Measurements from ENCODE around the gene RUNX2. TPM values are rescaled to one million over a fixed set of nuclear protein-coding genes. Genes with fewer than 3 reads are reported as not detected.

Gene RUNX2
- total and polyA plus RNA-seq, 2 experiments from 2014 or later: 1.0 to 2.1 TPM

DNA sequence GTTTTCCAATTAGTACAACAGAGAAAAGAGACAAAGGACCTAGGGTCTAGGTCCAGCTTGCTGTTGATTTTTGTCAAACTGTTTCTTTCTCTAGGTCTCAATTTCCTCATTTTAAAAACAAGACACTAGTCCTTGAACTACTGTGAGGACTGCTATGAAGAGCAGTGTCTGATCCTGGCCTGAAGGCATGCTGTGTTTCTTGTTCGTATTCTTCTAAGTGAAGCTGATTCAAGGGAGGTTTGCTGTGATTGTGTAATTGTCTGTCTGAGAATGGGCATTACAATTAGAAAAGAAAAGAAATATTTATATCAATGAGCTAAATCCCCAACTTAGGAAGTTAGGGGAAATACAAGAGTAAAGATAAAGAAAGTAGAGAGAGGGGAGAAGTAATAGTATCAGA lies 277.8 kb downstream of the RUNX2 start:
- Histone ChIP-seq H3K27me3 (no peaks in the 10 kb centered on the region), H3K9me2 (replicated peaks; ENCODE audit: insufficient read depth) (no peaks in the 10 kb centered on the region), H3K4me3 (no peak overlapping the region), H2AFZ (no peak overlapping the region), H3K36me3 (replicated peaks; ENCODE audit: insufficient read depth, low read depth) (no peaks in the 10 kb centered on the region), H4K20me1 (ENCODE audit: insufficient read depth, poor library complexity, severe bottlenecking) (no peaks in the 10 kb centered on the region), H3K9me3 (ENCODE audit: low read depth) (no peaks in the 10 kb centered on the region), H3K27ac (no peak overlapping the region), H3K4me2 (no peak overlapping the region), H3K4me1 (ENCODE audit: insufficient read depth) (no peaks in the 10 kb centered on the region), H3K79me2 (no peaks in the 10 kb centered on the region)
- DNase-seq (ENCODE audit: low spot score): no peak
- WGBS (ENCODE audit: low lambda C conversion rate, missing lambda C conversion rate): 43% methylated on average over 1 of the region's 1 CpG
- TF ChIP-seq EZH2 (IDR thresholded peaks at IDR 0.05; ENCODE audit: borderline replicate concordance) (no peak), EZH2phosphoT487 (IDR thresholded peaks at IDR 0.05; ENCODE audit: low read depth, severe bottlenecking, unreplicated experiment) (no peak)
- TF ChIP-seq, protein P1, sequence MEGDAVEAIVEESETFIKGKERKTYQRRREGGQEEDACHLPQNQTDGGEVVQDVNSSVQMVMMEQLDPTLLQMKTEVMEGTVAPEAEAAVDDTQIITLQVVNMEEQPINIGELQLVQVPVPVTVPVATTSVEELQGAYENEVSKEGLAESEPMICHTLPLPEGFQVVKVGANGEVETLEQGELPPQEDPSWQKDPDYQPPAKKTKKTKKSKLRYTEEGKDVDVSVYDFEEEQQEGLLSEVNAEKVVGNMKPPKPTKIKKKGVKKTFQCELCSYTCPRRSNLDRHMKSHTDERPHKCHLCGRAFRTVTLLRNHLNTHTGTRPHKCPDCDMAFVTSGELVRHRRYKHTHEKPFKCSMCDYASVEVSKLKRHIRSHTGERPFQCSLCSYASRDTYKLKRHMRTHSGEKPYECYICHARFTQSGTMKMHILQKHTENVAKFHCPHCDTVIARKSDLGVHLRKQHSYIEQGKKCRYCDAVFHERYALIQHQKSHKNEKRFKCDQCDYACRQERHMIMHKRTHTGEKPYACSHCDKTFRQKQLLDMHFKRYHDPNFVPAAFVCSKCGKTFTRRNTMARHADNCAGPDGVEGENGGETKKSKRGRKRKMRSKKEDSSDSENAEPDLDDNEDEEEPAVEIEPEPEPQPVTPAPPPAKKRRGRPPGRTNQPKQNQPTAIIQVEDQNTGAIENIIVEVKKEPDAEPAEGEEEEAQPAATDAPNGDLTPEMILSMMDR (IDR thresholded peaks at IDR 0.05; ENCODE audit: poor library complexity): no peak

DNA sequence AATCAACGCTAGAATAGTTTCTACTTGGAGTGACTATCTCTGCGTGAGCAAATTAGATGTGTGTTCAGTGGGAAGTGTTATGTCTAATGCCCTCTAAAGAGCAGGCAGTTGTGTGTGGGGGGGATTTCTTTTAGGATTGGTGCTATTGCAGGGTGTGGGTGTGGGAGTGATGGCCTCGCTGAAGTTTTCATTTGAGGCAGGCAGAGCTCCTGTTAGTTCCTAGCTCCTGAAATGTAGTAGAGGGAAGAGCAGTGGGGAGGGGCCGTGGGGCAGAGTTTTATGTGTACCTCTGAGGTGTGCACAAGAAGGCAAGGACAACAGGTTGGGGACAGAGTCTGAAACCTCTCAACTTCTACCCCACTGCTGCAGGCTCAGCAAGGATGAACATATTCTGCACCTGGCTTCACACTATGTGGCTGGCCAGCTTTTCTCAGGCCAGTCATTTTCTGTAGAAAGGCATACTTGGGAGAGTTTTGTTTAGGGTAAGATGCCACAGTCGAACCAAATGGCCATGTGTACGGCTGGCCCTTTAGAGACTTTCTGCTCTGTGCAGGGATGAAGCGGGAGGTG lies 278.8 kb downstream of the RUNX2 start:
- no peaks in the 10 kb centered on the region for H3K27me3 ChIP-seq
- H3K9me2 ChIP-seq (replicated peaks; ENCODE audit: insufficient read depth): no peaks in the 10 kb centered on the region
- TF ChIP-seq EZH2phosphoT487 (IDR thresholded peaks at IDR 0.05; ENCODE audit: low read depth, severe bottlenecking, unreplicated experiment): no peak
- no peak for TF ChIP-seq EZH2 (IDR thresholded peaks at IDR 0.05; ENCODE audit: borderline replicate concordance)
- no peak overlapping the region for H3K4me3 ChIP-seq
- H4K20me1 ChIP-seq (ENCODE audit: insufficient read depth, poor library complexity, severe bottlenecking): no peaks in the 10 kb centered on the region
- H3K4me1 ChIP-seq (ENCODE audit: insufficient read depth): peaks cover 6% of the 10 kb centered on the region
- no peaks in the 10 kb centered on the region for H3K36me3 ChIP-seq (replicated peaks; ENCODE audit: insufficient read depth, low read depth)
- no peak overlapping the region for H3K27ac ChIP-seq
- no peaks in the 10 kb centered on the region for H3K79me2 ChIP-seq
- DNase-seq (ENCODE audit: low spot score): no peak
- 85% methylated on average over 7 of the region's 7 CpGs for WGBS (ENCODE audit: low lambda C conversion rate, missing lambda C conversion rate)
- H3K4me2 ChIP-seq: no peak overlapping the region
- H3K9me3 ChIP-seq (ENCODE audit: low read depth): no peaks in the 10 kb centered on the region
- H2AFZ ChIP-seq: no peak overlapping the region

DNA sequence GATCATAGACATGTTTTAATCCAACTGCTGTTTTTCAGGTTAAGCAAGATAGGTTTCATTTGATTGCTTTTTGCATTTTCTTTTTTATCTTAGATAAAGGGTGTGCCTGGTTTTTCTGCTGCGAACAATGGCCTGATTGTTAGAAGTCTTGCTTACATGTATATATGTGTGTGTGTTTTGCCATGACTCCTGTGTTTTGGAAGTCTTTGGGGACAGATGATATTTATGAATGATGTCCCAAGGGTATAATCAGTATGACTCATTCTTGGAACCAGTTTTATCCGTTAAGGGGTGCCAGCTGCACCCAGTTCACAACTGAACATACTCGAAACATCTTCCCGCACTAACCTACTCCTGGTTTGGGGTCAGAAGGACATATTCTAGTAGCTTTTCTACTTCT lies 279.7 kb downstream of the RUNX2 start:
- Histone ChIP-seq H3K27me3 (no peaks in the 10 kb centered on the region), H3K4me1 (ENCODE audit: insufficient read depth) (peaks cover 6% of the 10 kb centered on the region), H3K4me3 (no peak overlapping the region), H3K9me2 (replicated peaks; ENCODE audit: insufficient read depth) (no peaks in the 10 kb centered on the region), H3K4me2 (no peak overlapping the region), H2AFZ (no peak overlapping the region), H3K9me3 (ENCODE audit: low read depth) (no peaks in the 10 kb centered on the region), H4K20me1 (ENCODE audit: insufficient read depth, poor library complexity, severe bottlenecking) (no peaks in the 10 kb centered on the region), H3K36me3 (replicated peaks; ENCODE audit: insufficient read depth, low read depth) (no peaks in the 10 kb centered on the region), H3K79me2 (no peaks in the 10 kb centered on the region), H3K27ac (peak overlapping the region; percentile 58)
- 81% methylated on average over 4 of the region's 4 CpGs for WGBS (ENCODE audit: low lambda C conversion rate, missing lambda C conversion rate)
- TF ChIP-seq, protein P1 (IDR thresholded peaks at IDR 0.05; ENCODE audit: poor library complexity): no peak
- TF ChIP-seq EZH2 (IDR thresholded peaks at IDR 0.05; ENCODE audit: borderline replicate concordance) (no peak), EZH2phosphoT487 (IDR thresholded peaks at IDR 0.05; ENCODE audit: low read depth, severe bottlenecking, unreplicated experiment) (no peak)
- no peak for DNase-seq (ENCODE audit: low spot score)

DNA sequence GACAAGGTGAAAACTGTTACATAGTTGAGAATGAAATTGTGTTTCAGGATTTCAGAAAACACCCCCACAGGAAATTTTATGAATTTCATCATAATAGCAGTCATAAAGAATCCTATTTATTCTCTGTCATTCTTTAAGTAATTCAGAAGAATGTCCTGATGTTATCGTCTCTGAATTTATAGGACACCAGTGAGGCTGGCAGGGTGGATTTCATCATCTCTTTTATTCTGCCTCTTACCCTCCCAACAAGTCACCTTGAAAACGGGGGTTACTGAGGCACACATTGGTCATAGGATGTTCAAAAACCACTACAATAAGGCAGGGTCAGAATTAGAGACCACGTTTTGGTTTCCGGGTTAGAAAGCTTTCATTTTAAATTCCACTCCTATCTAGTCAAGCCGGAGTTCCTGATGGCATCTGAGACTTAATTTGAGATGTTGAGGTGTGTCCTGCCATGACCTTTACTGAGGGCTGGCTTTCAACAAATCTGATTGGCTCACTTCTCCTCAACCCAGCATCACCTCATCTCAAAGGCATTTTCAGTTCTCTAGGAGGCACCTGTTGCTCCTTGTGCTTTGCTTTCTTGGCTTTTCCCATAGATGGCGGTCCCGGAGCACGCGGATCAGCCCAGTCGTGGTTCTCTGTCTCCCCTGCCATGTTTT lies 280.3 kb downstream of the RUNX2 start:
- Histone ChIP-seq H3K79me2 (no peaks in the 10 kb centered on the region), H3K4me2 (no peak overlapping the region), H3K9me2 (replicated peaks; ENCODE audit: insufficient read depth) (no peaks in the 10 kb centered on the region), H2AFZ (no peak overlapping the region), H3K27me3 (no peaks in the 10 kb centered on the region), H3K9me3 (ENCODE audit: low read depth) (no peaks in the 10 kb centered on the region), H3K4me1 (ENCODE audit: insufficient read depth) (peaks cover 6% of the 10 kb centered on the region), H3K27ac (peak overlapping the region; percentile 58), H3K4me3 (no peak overlapping the region), H4K20me1 (ENCODE audit: insufficient read depth, poor library complexity, severe bottlenecking) (no peaks in the 10 kb centered on the region), H3K36me3 (replicated peaks; ENCODE audit: insufficient read depth, low read depth) (no peaks in the 10 kb centered on the region)
- WGBS (ENCODE audit: low lambda C conversion rate, missing lambda C conversion rate): 86% methylated on average over 10 of the region's 10 CpGs
- DNase-seq (ENCODE audit: low spot score): no peak
- TF ChIP-seq EZH2phosphoT487 (IDR thresholded peaks at IDR 0.05; ENCODE audit: low read depth, severe bottlenecking, unreplicated experiment) (no peak), EZH2 (IDR thresholded peaks at IDR 0.05; ENCODE audit: borderline replicate concordance) (no peak)
- TF ChIP-seq, protein P1 (IDR thresholded peaks at IDR 0.05; ENCODE audit: poor library complexity): no peak

Measured in hepatocyte (in vitro differentiated cells).